HAP-1 (cell line): Measurements from ENCODE around the gene HIGD1A.

Source experiments
- DNase-seq, 2 experiments: peaks; one replicate each; pipeline ENCODE4 v3.0.0-alpha.2; 2016 to 2020; ENCODE audit warnings: low spot score in 2 of 2
- H3K27me3 ChIP-seq: fragments of 250-450 bp; sonication (Bioruptor Pico); 2 replicates; pipeline ENCODE4 v1.5.1; 2020; ENCODE audit warnings: low read depth, mild to moderate bottlenecking, moderate library complexity
- H3K36me3 ChIP-seq: fragments of 250-450 bp; sonication (Bioruptor Pico); replicated peaks from 2 replicates; pipeline ENCODE4 v1.5.1; 2020; ENCODE audit warnings: mild to moderate bottlenecking
- H3K4me1 ChIP-seq: fragments of 250-450 bp; sonication (Bioruptor Pico); 2 replicates; pipeline ENCODE4 v1.5.1; 2020; ENCODE audit warnings: mild to moderate bottlenecking
- H3K4me3 ChIP-seq: fragments of 250-450 bp; sonication (Bioruptor Pico); 2 replicates; pipeline ENCODE4 v1.5.1; 2020; ENCODE audit warnings: mild to moderate bottlenecking, moderate library complexity
- H3K9me3 ChIP-seq: fragments of 250-450 bp; sonication (Bioruptor Pico); 2 replicates; pipeline ENCODE4 v1.5.1; 2020; ENCODE audit warnings: mild to moderate bottlenecking, moderate library complexity
- in situ Hi-C: fragments of 300-500 bp; cut with MboI; formaldehyde crosslinking; loops from 3 replicates; pipeline ENCODE4 v1.14.3; 2020; ENCODE audit warnings: low sequenced_read_pairs, inconsistent platforms, mixed read lengths

Gene HIGD1A

GRCh38 chr3:42750834-42751233 lies 53.5 kb downstream of the HIGD1A start:
- Histone ChIP-seq H3K36me3 (no peaks in the 10 kb centered on the region), H3K4me3 (no peak overlapping the region), H3K9me3 (no peaks in the 10 kb centered on the region), H3K4me1 (peaks cover 4% of the 10 kb centered on the region), H3K27me3 (peaks cover 17% of the 10 kb centered on the region)
- in situ Hi-C loops: no loop called here
- DNase-seq: no peak

GRCh38 chr3:42749753-42750231 lies 54.5 kb downstream of the HIGD1A start:
- Histone ChIP-seq H3K4me3 (no peak overlapping the region), H3K9me3 (no peaks in the 10 kb centered on the region), H3K27me3 (peaks cover 12% of the 10 kb centered on the region; the same call in 1 of the 2 replicates), H3K36me3 (no peaks in the 10 kb centered on the region), H3K4me1 (peaks cover 14% of the 10 kb centered on the region)
- in situ Hi-C loops: no loop called here
- no peak for DNase-seq

- H3K27me3 ChIP-seq: peaks cover 9% of the 10 kb centered on the region; the same call in 1 of the 2 replicates
- H3K4me3 ChIP-seq: no peak overlapping the region
- in situ Hi-C loops: no loop called here
- no peak for DNase-seq
- H3K36me3 ChIP-seq: no peaks in the 10 kb centered on the region
- H3K4me1 ChIP-seq: peaks cover 15% of the 10 kb centered on the region
- H3K9me3 ChIP-seq: no peaks in the 10 kb centered on the region
Observed at GRCh38 chr3:42749025-42749752, 55.1 kb downstream of the HIGD1A start.

- in situ Hi-C loops: no loop called here
- Histone ChIP-seq H3K9me3 (no peaks in the 10 kb centered on the region), H3K27me3 (no peaks in the 10 kb centered on the region), H3K36me3 (no peaks in the 10 kb centered on the region), H3K4me3 (no peak overlapping the region), H3K4me1 (peaks cover 15% of the 10 kb centered on the region)
- DNase-seq: no peak
Observed at GRCh38 chr3:42747581-42747980, 56.7 kb downstream of the HIGD1A start.

GRCh38 chr3:42746455-42747450 lies 57.5 kb downstream of the HIGD1A start:
- Histone ChIP-seq H3K4me3 (no peak overlapping the region), H3K4me1 (peaks cover 15% of the 10 kb centered on the region), H3K9me3 (no peaks in the 10 kb centered on the region), H3K27me3 (no peaks in the 10 kb centered on the region), H3K36me3 (no peaks in the 10 kb centered on the region)
- in situ Hi-C loops: no loop called here
- DNase-seq: no peak

GRCh38 chr3:42745776-42746454 lies 58.4 kb downstream of the HIGD1A start:
- no peak for DNase-seq
- Histone ChIP-seq H3K27me3 (no peaks in the 10 kb centered on the region), H3K36me3 (no peaks in the 10 kb centered on the region), H3K9me3 (no peaks in the 10 kb centered on the region), H3K4me3 (no peak overlapping the region), H3K4me1 (peaks cover 15% of the 10 kb centered on the region)
- in situ Hi-C loops: no loop called here

GRCh38 chr3:42745291-42745745 lies 59.0 kb downstream of the HIGD1A start:
- H3K36me3 ChIP-seq: no peaks in the 10 kb centered on the region
- H3K9me3 ChIP-seq: no peaks in the 10 kb centered on the region
- peaks cover 15% of the 10 kb centered on the region for H3K4me1 ChIP-seq
- peak; percentile 53 to 83 for DNase-seq
- in situ Hi-C loops: no loop called here
- H3K27me3 ChIP-seq: no peaks in the 10 kb centered on the region
- H3K4me3 ChIP-seq: no peak overlapping the region

- Histone ChIP-seq H3K9me3 (no peaks in the 10 kb centered on the region), H3K27me3 (no peaks in the 10 kb centered on the region), H3K4me1 (peaks cover 15% of the 10 kb centered on the region), H3K36me3 (no peaks in the 10 kb centered on the region), H3K4me3 (no peak overlapping the region)
- in situ Hi-C loops: no loop called here
- no peak for DNase-seq
Observed at GRCh38 chr3:42743204-42743995, 60.9 kb downstream of the HIGD1A start.

- Histone ChIP-seq H3K27me3 (no peaks in the 10 kb centered on the region), H3K9me3 (no peaks in the 10 kb centered on the region; the same call in 1 of the 2 replicates), H3K4me1 (peaks cover 15% of the 10 kb centered on the region), H3K4me3 (no peak overlapping the region), H3K36me3 (no peaks in the 10 kb centered on the region)
- no peak for DNase-seq
- in situ Hi-C loops: no loop called here
Observed at GRCh38 chr3:42742688-42743087, 61.6 kb downstream of the HIGD1A start.

- DNase-seq: no peak
- H3K27me3 ChIP-seq: no peaks in the 10 kb centered on the region
- H3K4me1 ChIP-seq: peaks cover 15% of the 10 kb centered on the region
- H3K36me3 ChIP-seq: no peaks in the 10 kb centered on the region
- in situ Hi-C loops: no loop called here
- H3K4me3 ChIP-seq: no peak overlapping the region
- H3K9me3 ChIP-seq: no peaks in the 10 kb centered on the region; the same call in 1 of the 2 replicates
Observed at GRCh38 chr3:42742259-42742658, 62.0 kb downstream of the HIGD1A start.

GRCh38 chr3:42741796-42742195 lies 62.5 kb downstream of the HIGD1A start:
- Histone ChIP-seq H3K9me3 (no peaks in the 10 kb centered on the region; the same call in 1 of the 2 replicates), H3K27me3 (no peaks in the 10 kb centered on the region), H3K4me3 (no peak overlapping the region), H3K36me3 (no peaks in the 10 kb centered on the region), H3K4me1 (peaks cover 15% of the 10 kb centered on the region)
- DNase-seq: no peak
- in situ Hi-C loops: no loop called here

GRCh38 chr3:42739401-42740158 lies 64.7 kb downstream of the HIGD1A start:
- DNase-seq: no peak
- H3K4me3 ChIP-seq: no peak overlapping the region
- H3K27me3 ChIP-seq: no peaks in the 10 kb centered on the region
- H3K4me1 ChIP-seq: no peaks in the 10 kb centered on the region
- in situ Hi-C loops: no loop called here
- no peaks in the 10 kb centered on the region for H3K36me3 ChIP-seq
- no peaks in the 10 kb centered on the region; the same call in 1 of the 2 replicates for H3K9me3 ChIP-seq
